Cardiac ventricle fibroblast (primary cell): ENCODE data around the gene MPV17L2. TPM values are rescaled to one million over a fixed set of nuclear protein-coding genes. Genes with fewer than 3 reads are reported as not detected.

Experiments
- total RNA-seq: library from RNA; depleted of rRNA; stranded (reverse); fragments of >200 nt; gene quantifications from 2 replicates; pipeline ENCODE4 v1.2.3, GENCODE V29; 2015

The MPV17L2 gene
- total RNA-seq: 19.3 and 28.0 TPM in 2 replicates

GRCh38 chr19:18192673-18193387 lies at the start of gene MPV17L2:
Gene MPV17L2, plus strand, starts transcription at chr19:18193218. Its CDS starts 64 bp downstream, at chr19:18193282.

GRCh38 chr19:18152817-18153555 lies 40.0 kb upstream of the MPV17L2 start, which contains the start of gene PIK3R2:
Gene PIK3R2, plus strand, starts transcription at chr19:18153163. Its CDS starts 2,717 bp downstream, at chr19:18155880.

GRCh38 chr19:18173572-18174288 lies 19.3 kb upstream of the MPV17L2 start, which contains the start of gene IFI30:
Gene IFI30, plus strand, starts transcription at chr19:18173813. Its CDS starts 29 bp downstream, at chr19:18173842.

GRCh38 chr19:18203863-18204393 lies 10.9 kb downstream of the MPV17L2 start, which contains the start of gene RAB3A:
Gene RAB3A, minus strand, starts transcription at chr19:18204042. Its CDS starts 1,302 bp downstream, at chr19:18202740.

GRCh38 chr19:18225702-18226468 lies 32.9 kb downstream of the MPV17L2 start, which contains the start of gene PDE4C:
Gene PDE4C, minus strand, starts transcription at chr19:18226438. Its CDS starts 23 bp downstream, at chr19:18226415.

Other genes with a start within 250 kb of the MPV17L2 start
- 0.06 TPM in 1 of 2 replicates, not detected in the other for gene KCNN1, start 226.1 kb upstream of the MPV17L2 start, total RNA-seq
- 16.6 and 23.1 TPM in 2 replicates for gene ARRDC2, start 185.0 kb upstream of the MPV17L2 start, total RNA-seq
- not detected in 2 replicates for gene IL12RB1, start 106.3 kb upstream of the MPV17L2 start, total RNA-seq
- 3.9 and 4.8 TPM in 2 replicates for gene MAST3, start 95.4 kb upstream of the MPV17L2 start, total RNA-seq
- gene PIK3R2, start 40.1 kb upstream of the MPV17L2 start, total RNA-seq: 55.4 and 60.7 TPM in 2 replicates
- gene IFI30, start 19.4 kb upstream of the MPV17L2 start, total RNA-seq: 15.2 and 17.1 TPM in 2 replicates
- gene RAB3A, start 10.8 kb downstream of the MPV17L2 start, total RNA-seq: 0.44 and 1.9 TPM in 2 replicates
- gene PDE4C, start 33.2 kb downstream of the MPV17L2 start, total RNA-seq: not detected in 2 replicates
- 0.15 and 0.25 TPM in 2 replicates for gene IQCN, start 81.2 kb downstream of the MPV17L2 start, total RNA-seq
- gene JUND, start 88.4 kb downstream of the MPV17L2 start, total RNA-seq: 120 and 130 TPM in 2 replicates
- gene LSM4, start 129.9 kb downstream of the MPV17L2 start, total RNA-seq: 76.8 and 98.9 TPM in 2 replicates
- 6.6 and 14.5 TPM in 2 replicates for gene PGPEP1, start 147.4 kb downstream of the MPV17L2 start, total RNA-seq
- 19.3 and 20.2 TPM in 2 replicates for gene GDF15, start 192.9 kb downstream of the MPV17L2 start, total RNA-seq
- not detected in 2 replicates for gene LRRC25, start 204.4 kb downstream of the MPV17L2 start, total RNA-seq
- gene SSBP4, start 226.2 kb downstream of the MPV17L2 start, total RNA-seq: 78.5 and 82.7 TPM in 2 replicates
- 16.5 and 19.8 TPM in 2 replicates for gene ISYNA1, start 244.9 kb downstream of the MPV17L2 start, total RNA-seq